GM23248 (cell line): ENCODE measurements around the gene EIF3K. TPM values are rescaled to one million over a fixed set of nuclear protein-coding genes. Genes with fewer than 3 reads are reported as not detected.

Source experiments
- DNase-seq: peaks from one replicate; pipeline ENCODE4 v3.0.0-alpha.2; 2015
- H2AFZ ChIP-seq: fragments of 200-600 bp; sonication (generic); 2 replicates; pipeline ENCODE4 v1.6.1; 2016; ENCODE audit warnings: antibody characterized with exemption
- H3F3A ChIP-seq: fragments of 200-600 bp; sonication (generic); 2 replicates; pipeline ENCODE4 v1.6.1; 2016; ENCODE audit warnings: mild to moderate bottlenecking, antibody characterized with exemption, mixed run types; ENCODE audit not compliant: insufficient read depth
- H3K27ac ChIP-seq: fragments of 200-600 bp; sonication (generic); 2 replicates; pipeline ENCODE4 v1.5.1; 2016; ENCODE audit warnings: mild to moderate bottlenecking
- H3K27me3 ChIP-seq: fragments of 200-600 bp; sonication (generic); replicated peaks from 2 replicates; pipeline ENCODE4 v1.6.1; 2016; ENCODE audit warnings: mild to moderate bottlenecking; ENCODE audit not compliant: insufficient read depth
- H3K36me3 ChIP-seq: fragments of 200-600 bp; sonication (generic); 2 replicates; pipeline ENCODE4 v1.6.1; 2016; ENCODE audit warnings: low read depth, mild to moderate bottlenecking
- H3K4me1 ChIP-seq: fragments of 200-600 bp; sonication (generic); 2 replicates; pipeline ENCODE4 v1.6.1; 2016; ENCODE audit warnings: mild to moderate bottlenecking; ENCODE audit not compliant: insufficient read depth
- H3K4me2 ChIP-seq: fragments of 200-600 bp; sonication (generic); one replicate; pipeline ENCODE4 v1.6.1; 2016; ENCODE audit warnings: mild to moderate bottlenecking; ENCODE audit not compliant: unreplicated experiment
- H3K4me3 ChIP-seq: fragments of 200-600 bp; sonication (generic); 2 replicates; pipeline ENCODE4 v1.5.1; 2016; ENCODE audit warnings: mild to moderate bottlenecking
- H3K79me2 ChIP-seq: fragments of 200-600 bp; sonication (generic); 2 replicates; pipeline ENCODE4 v1.6.1; 2016; ENCODE audit warnings: mild to moderate bottlenecking; ENCODE audit not compliant: insufficient read depth
- H3K9ac ChIP-seq: fragments of 200-600 bp; sonication (generic); 2 replicates; pipeline ENCODE4 v1.6.1; 2016; ENCODE audit warnings: mild to moderate bottlenecking
- H3K9me2 ChIP-seq: fragments of 200-600 bp; sonication (generic); 2 replicates; pipeline ENCODE4 v1.6.1; 2016; ENCODE audit warnings: mixed run types, mild to moderate bottlenecking, moderate library complexity; ENCODE audit not compliant: insufficient read depth
- H3K9me3 ChIP-seq: fragments of 200-600 bp; sonication (generic); one replicate; pipeline ENCODE4 v1.6.1; 2017; ENCODE audit warnings: low read depth
- H4K20me1 ChIP-seq: fragments of 200-600 bp; sonication (generic); 2 replicates; pipeline ENCODE4 v1.6.0; 2016; ENCODE audit not compliant: insufficient read depth
- EZH2 ChIP-seq: fragments of 200-600 bp; sonication (generic); IDR thresholded peaks from 2 replicates; pipeline ENCODE4 v1.6.1; 2018; ENCODE audit warnings: antibody characterized with exemption, mild to moderate bottlenecking; ENCODE audit not compliant: insufficient read depth, poor library complexity, severe bottlenecking
- EZH2phosphoT487 ChIP-seq: fragments of 200-600 bp; sonication (generic); IDR thresholded peaks from 2 replicates; pipeline ENCODE4 v1.6.1; 2018; ENCODE audit warnings: antibody characterized with exemption, moderate library complexity, mild to moderate bottlenecking, low read depth; ENCODE audit not compliant: insufficient read depth
- WGBS, 2 experiments: methylation state at CpG; one replicate each; pipeline ENCODE4 v1.1.6; 2015 to 2017; ENCODE audit warnings: low lambda C conversion rate in 2 of 2, low coverage in 1 of 2; ENCODE audit errors: missing lambda C conversion rate in 2 of 2; 5-methylcytosine and 5-hydroxymethylcytosine counted together
- in situ Hi-C: fragments of 300-500 bp; cut with MboI; formaldehyde crosslinking; loops from 2 replicates; pipeline ENCODE4 v1.15.0; 2020
- polyA plus RNA-seq: library from polyadenylated mRNA; unstranded; fragments of >200 nt; fragmentation: Nextera tagmentation; extraction: Ambion mirVana; gene quantifications from 2 replicates; pipeline ENCODE4 v1.2.1, GENCODE V29; 2016
- total RNA-seq: library from RNA; depleted of rRNA; stranded (reverse); fragments of >200 nt; shearing (Covaris generic); gene quantifications from 2 replicates; pipeline ENCODE4 v1.2.3, GENCODE V29; 2014; rRNA removed

EIF3K gene
- total and polyA plus RNA-seq, 2 experiments from 2014 or later = 143 to 295 TPM

- Histone ChIP-seq H2AFZ (no peak overlapping the region), H3F3A (peaks cover 66% of the 10 kb centered on the region), H3K27me3 (no peaks in the 10 kb centered on the region), H3K4me3 (peak overlapping the region; percentile 54), H3K79me2 (peaks cover 91% of the 10 kb centered on the region), H4K20me1 (no peaks in the 10 kb centered on the region), H3K9me2 (no peaks in the 10 kb centered on the region), H3K36me3 (peaks cover 4% of the 10 kb centered on the region; the same call in 1 of the 2 replicates), H3K4me2 (peak overlapping the region; percentile 93), H3K4me1 (peaks cover 86% of the 10 kb centered on the region), H3K27ac (peak overlapping the region; percentile 99), H3K9me3 (no peaks in the 10 kb centered on the region), H3K9ac (peak overlapping the region; percentile 84)
- WGBS, 2 experiments = 3 to 9% methylated on average over 7 of the region's 7 CpGs
- peak; percentile 97 for DNase-seq
- in situ Hi-C loops = no loop called here
- TF ChIP-seq EZH2phosphoT487 (no peak), EZH2 (no peak)
These were observed 65.3 kb downstream of the EIF3K start for GRCh38 chr19:38684078-38684861.

GRCh38 chr19:38684862-38685665 lies 66.1 kb downstream of the EIF3K start:
- Histone ChIP-seq H4K20me1 (no peaks in the 10 kb centered on the region), H3K4me3 (peak overlapping the region; percentile 54), H3K27ac (peak overlapping the region; percentile 99), H3K9me3 (no peaks in the 10 kb centered on the region), H3F3A (peaks cover 72% of the 10 kb centered on the region), H3K36me3 (peaks cover 3% of the 10 kb centered on the region; the same call in 1 of the 2 replicates), H3K4me2 (peak overlapping the region; percentile 93), H3K27me3 (no peaks in the 10 kb centered on the region), H2AFZ (no peak overlapping the region), H3K79me2 (peaks cover 91% of the 10 kb centered on the region), H3K9ac (peak overlapping the region; percentile 84), H3K9me2 (no peaks in the 10 kb centered on the region), H3K4me1 (peaks cover 83% of the 10 kb centered on the region)
- TF ChIP-seq EZH2phosphoT487 (no peak), EZH2 (no peak)
- DNase-seq = no peak
- in situ Hi-C loops = no loop called here
- WGBS, 2 experiments = 82 to 84% methylated on average over 15 of the region's 15 CpGs

- Histone ChIP-seq H3K9ac (peak overlapping the region; percentile 84), H3K79me2 (peaks cover 91% of the 10 kb centered on the region), H4K20me1 (no peaks in the 10 kb centered on the region), H3K27ac (peak overlapping the region; percentile 99), H2AFZ (no peak overlapping the region), H3K27me3 (no peaks in the 10 kb centered on the region), H3K36me3 (peaks cover 3% of the 10 kb centered on the region; the same call in 1 of the 2 replicates), H3K4me3 (no peak overlapping the region), H3K4me2 (peak overlapping the region; percentile 93), H3K4me1 (peaks cover 80% of the 10 kb centered on the region), H3F3A (peaks cover 80% of the 10 kb centered on the region), H3K9me3 (no peaks in the 10 kb centered on the region), H3K9me2 (no peaks in the 10 kb centered on the region)
- DNase-seq = peak; percentile 78
- TF ChIP-seq EZH2 (no peak), EZH2phosphoT487 (no peak)
- in situ Hi-C loops = no loop called here
- 47 to 51% methylated on average over 10 of the region's 10 CpGs for WGBS, 2 experiments
These were observed 66.9 kb downstream of the EIF3K start for GRCh38 chr19:38685666-38686529.

GRCh38 chr19:38686530-38686888 lies 67.5 kb downstream of the EIF3K start:
- H3K9me2 ChIP-seq = no peaks in the 10 kb centered on the region
- 95 to 98% methylated on average over 4 to 5 of the region's 5 CpGs for WGBS, 2 experiments
- TF ChIP-seq EZH2 = no peak
- TF ChIP-seq EZH2phosphoT487 = no peak
- H3K27me3 ChIP-seq = no peaks in the 10 kb centered on the region
- H3K4me3 ChIP-seq = no peak overlapping the region
- in situ Hi-C loops = no loop called here
- peaks cover 3% of the 10 kb centered on the region; the same call in 1 of the 2 replicates for H3K36me3 ChIP-seq
- H3K4me2 ChIP-seq = no peak overlapping the region
- H3F3A ChIP-seq = peaks cover 85% of the 10 kb centered on the region
- H3K27ac ChIP-seq = peak overlapping the region; percentile 99
- DNase-seq = no peak
- H3K79me2 ChIP-seq = peaks cover 91% of the 10 kb centered on the region
- no peaks in the 10 kb centered on the region for H4K20me1 ChIP-seq
- H2AFZ ChIP-seq = no peak overlapping the region
- peak overlapping the region; percentile 84; the same call in 1 of the 2 replicates for H3K9ac ChIP-seq
- peaks cover 81% of the 10 kb centered on the region for H3K4me1 ChIP-seq
- H3K9me3 ChIP-seq = no peaks in the 10 kb centered on the region

Other genes starting within 250 kb of the EIF3K start
- 231 and 331 TPM in 2 replicates for gene PSMD8, start 244.6 kb upstream of the EIF3K start, total RNA-seq
- gene PSMD8, start 244.6 kb upstream of the EIF3K start, polyA plus RNA-seq = 292 and 305 TPM in 2 replicates
- 1.1 and 1.8 TPM in 2 replicates for gene GGN, start 231.2 kb upstream of the EIF3K start, total RNA-seq
- gene GGN, start 231.2 kb upstream of the EIF3K start, polyA plus RNA-seq = 1.4 and 2.0 TPM in 2 replicates
- 2.1 and 7.7 TPM in 2 replicates for gene SPRED3, start 230.5 kb upstream of the EIF3K start, total RNA-seq
- 1.8 and 1.9 TPM in 2 replicates for gene SPRED3, start 230.5 kb upstream of the EIF3K start, polyA plus RNA-seq
- 18.1 and 27.3 TPM in 2 replicates for gene FAM98C, start 216.1 kb upstream of the EIF3K start, total RNA-seq
- 13.8 and 16.5 TPM in 2 replicates for gene FAM98C, start 216.1 kb upstream of the EIF3K start, polyA plus RNA-seq
- gene RASGRP4, start 193.0 kb upstream of the EIF3K start, total RNA-seq = not detected in 2 replicates
- not detected in 2 replicates for gene RASGRP4, start 193.0 kb upstream of the EIF3K start, polyA plus RNA-seq
- under 0.01 and 0.13 TPM in 2 replicates for gene RYR1, start 185.5 kb upstream of the EIF3K start, total RNA-seq
- 0.04 TPM in 1 of 2 replicates, not detected in the other for gene RYR1, start 185.5 kb upstream of the EIF3K start, polyA plus RNA-seq
- gene MAP4K1, start 1.2 kb upstream of the EIF3K start, total RNA-seq = not detected in 2 replicates
- gene MAP4K1, start 1.2 kb upstream of the EIF3K start, polyA plus RNA-seq = 0.63 and 1.0 TPM in 2 replicates
- 467 and 477 TPM in 2 replicates for gene ACTN4, start 28.5 kb downstream of the EIF3K start, total RNA-seq
- gene ACTN4, start 28.5 kb downstream of the EIF3K start, polyA plus RNA-seq = 84.6 and 85.7 TPM in 2 replicates
- 0.11 and 0.89 TPM in 2 replicates for gene CAPN12, start 125.3 kb downstream of the EIF3K start, total RNA-seq
- gene CAPN12, start 125.3 kb downstream of the EIF3K start, polyA plus RNA-seq = 0.21 and 0.30 TPM in 2 replicates
- not detected in 2 replicates for gene LGALS7, start 154.3 kb downstream of the EIF3K start, total RNA-seq
- gene LGALS7, start 154.3 kb downstream of the EIF3K start, polyA plus RNA-seq = not detected in 2 replicates
- gene LGALS7B, start 170.0 kb downstream of the EIF3K start, total RNA-seq = not detected in 2 replicates
- gene LGALS7B, start 170.0 kb downstream of the EIF3K start, polyA plus RNA-seq = not detected in 2 replicates
- not detected in 2 replicates for gene LGALS4, start 193.8 kb downstream of the EIF3K start, total RNA-seq
- 0.19 TPM in 1 of 2 replicates, not detected in the other for gene LGALS4, start 193.8 kb downstream of the EIF3K start, polyA plus RNA-seq
- 29.7 and 31.6 TPM in 2 replicates for gene ECH1, start 212.6 kb downstream of the EIF3K start, total RNA-seq
- gene ECH1, start 212.6 kb downstream of the EIF3K start, polyA plus RNA-seq = 106 and 107 TPM in 2 replicates
- gene HNRNPL, start 230.8 kb downstream of the EIF3K start, total RNA-seq = 208 and 245 TPM in 2 replicates
- gene HNRNPL, start 230.8 kb downstream of the EIF3K start, polyA plus RNA-seq = 123 and 126 TPM in 2 replicates